ENCODE measurements around the gene DND1. TPM values are rescaled to one million over a fixed set of nuclear protein-coding genes. Genes with fewer than 3 reads are reported as not detected.
A peak's percentile ranks its signal among the peaks of the same experiment; 100 is the strongest.
"Not testable (repeated sequence)": the region's sequence is repeated elsewhere in the genome, so short reads cannot be mapped to it uniquely, and the experiment has no call there.

The DND1 gene
- total RNA-seq, 1 donor from 2014 or later = 1.7 TPM

- Histone ChIP-seq H2AFZ (ENCODE audit: low read depth, low read length) (no peak overlapping the region), H3K27ac (ENCODE audit: low read depth, low read length) (no peak overlapping the region), H3K9ac (ENCODE audit: low read length) (no peak overlapping the region), H4K20me1 (ENCODE audit: insufficient read depth, low read length) (peaks cover 21% of the 10 kb centered on the region), H3K4me1 (ENCODE audit: insufficient read depth, low read length) (no peaks in the 10 kb centered on the region), H3K4me3 (ENCODE audit: insufficient read depth, low read depth, low read length) (no peak overlapping the region), H3K4me2 (ENCODE audit: low read length) (no peak overlapping the region), H3K27me3 (ENCODE audit: insufficient read depth, low read length) (no peaks in the 10 kb centered on the region), H3K79me2 (ENCODE audit: insufficient read depth, low read length) (peaks cover 2% of the 10 kb centered on the region), H3K9me3 (ENCODE audit: insufficient read depth, low read depth, low read length) (no peaks in the 10 kb centered on the region), H3K36me3 (ENCODE audit: insufficient read depth, low read length) (peaks cover 46% of the 10 kb centered on the region)
- H3K9me3 Mint-ChIP-seq (ENCODE audit: unreplicated experiment) = no peaks in the 10 kb centered on the region
- H3K4me3 Mint-ChIP-seq (ENCODE audit: unreplicated experiment) = no peak overlapping the region
- no peak for DNase-seq (ENCODE audit: low read depth)
- peaks cover 32% of the 10 kb centered on the region for H3K36me3 Mint-ChIP-seq (ENCODE audit: low read depth, unreplicated experiment)
- H3K27ac Mint-ChIP-seq (ENCODE audit: unreplicated experiment) = no peak overlapping the region
- no peak for TF ChIP-seq EZH2 (IDR thresholded peaks at IDR 0.05; ENCODE audit: insufficient read depth, low read length)
- no peak for TF ChIP-seq CTCF (IDR thresholded peaks at IDR 0.05; ENCODE audit: insufficient read depth, low read depth, low read length)
- H3K27me3 Mint-ChIP-seq (ENCODE audit: low read depth, unreplicated experiment) = no peaks in the 10 kb centered on the region
- H3K4me1 Mint-ChIP-seq (ENCODE audit: low read depth, unreplicated experiment) = no peaks in the 10 kb centered on the region
- no peak for FAIRE-seq
Observed at GRCh38 chr5:140674211-140674610, 835 bp upstream of the DND1 start.

- Histone ChIP-seq H3K79me2 (ENCODE audit: insufficient read depth, low read length) (peaks cover 18% of the 10 kb centered on the region), H3K9me3 (ENCODE audit: insufficient read depth, low read depth, low read length) (no peaks in the 10 kb centered on the region), H4K20me1 (ENCODE audit: insufficient read depth, low read length) (peaks cover 30% of the 10 kb centered on the region), H3K36me3 (ENCODE audit: insufficient read depth, low read length) (peaks cover 45% of the 10 kb centered on the region), H3K9ac (ENCODE audit: low read length) (no peak overlapping the region), H2AFZ (ENCODE audit: low read depth, low read length) (no peak overlapping the region), H3K27me3 (ENCODE audit: insufficient read depth, low read length) (no peaks in the 10 kb centered on the region), H3K4me2 (ENCODE audit: low read length) (peak overlapping the region; percentile 5), H3K4me3 (ENCODE audit: insufficient read depth, low read depth, low read length) (no peak overlapping the region), H3K27ac (ENCODE audit: low read depth, low read length) (no peak overlapping the region), H3K4me1 (ENCODE audit: insufficient read depth, low read length) (no peaks in the 10 kb centered on the region)
- Mint-ChIP-seq H3K36me3 (ENCODE audit: low read depth, unreplicated experiment) (peaks cover 29% of the 10 kb centered on the region), H3K27me3 (ENCODE audit: low read depth, unreplicated experiment) (no peaks in the 10 kb centered on the region), H3K9me3 (ENCODE audit: unreplicated experiment) (no peaks in the 10 kb centered on the region), H3K27ac (ENCODE audit: unreplicated experiment) (no peak overlapping the region), H3K4me3 (ENCODE audit: unreplicated experiment) (no peak overlapping the region), H3K4me1 (ENCODE audit: low read depth, unreplicated experiment) (peaks cover 2% of the 10 kb centered on the region)
- DNase-seq (ENCODE audit: low read depth) (no peak), FAIRE-seq (no peak)
- TF ChIP-seq CTCF (IDR thresholded peaks at IDR 0.05; ENCODE audit: insufficient read depth, low read depth, low read length) = no peak
- TF ChIP-seq EZH2 (IDR thresholded peaks at IDR 0.05; ENCODE audit: insufficient read depth, low read length) = no peak
Observed at GRCh38 chr5:140672455-140673186, 755 bp downstream of the DND1 start.

- Histone ChIP-seq H3K27me3 (ENCODE audit: insufficient read depth, low read length) (no peaks in the 10 kb centered on the region), H3K4me3 (ENCODE audit: insufficient read depth, low read depth, low read length) (no peak overlapping the region), H3K9ac (ENCODE audit: low read length) (no peak overlapping the region), H3K9me3 (ENCODE audit: insufficient read depth, low read depth, low read length) (no peaks in the 10 kb centered on the region), H4K20me1 (ENCODE audit: insufficient read depth, low read length) (peaks cover 40% of the 10 kb centered on the region), H3K36me3 (ENCODE audit: insufficient read depth, low read length) (peaks cover 35% of the 10 kb centered on the region), H3K79me2 (ENCODE audit: insufficient read depth, low read length) (peaks cover 28% of the 10 kb centered on the region), H3K4me1 (ENCODE audit: insufficient read depth, low read length) (no peaks in the 10 kb centered on the region), H2AFZ (ENCODE audit: low read depth, low read length) (no peak overlapping the region), H3K4me2 (ENCODE audit: low read length) (no peak overlapping the region), H3K27ac (ENCODE audit: low read depth, low read length) (no peak overlapping the region)
- Mint-ChIP-seq H3K9me3 (ENCODE audit: unreplicated experiment) (no peaks in the 10 kb centered on the region), H3K4me3 (ENCODE audit: unreplicated experiment) (no peak overlapping the region), H3K4me1 (ENCODE audit: low read depth, unreplicated experiment) (peaks cover 10% of the 10 kb centered on the region), H3K27ac (ENCODE audit: unreplicated experiment) (no peak overlapping the region), H3K36me3 (ENCODE audit: low read depth, unreplicated experiment) (peaks cover 29% of the 10 kb centered on the region), H3K27me3 (ENCODE audit: low read depth, unreplicated experiment) (no peaks in the 10 kb centered on the region)
- no peak for DNase-seq (ENCODE audit: low read depth)
- TF ChIP-seq EZH2 (IDR thresholded peaks at IDR 0.05; ENCODE audit: insufficient read depth, low read length) = no peak
- no peak for TF ChIP-seq CTCF (IDR thresholded peaks at IDR 0.05; ENCODE audit: insufficient read depth, low read depth, low read length)
- FAIRE-seq = no peak
Observed at GRCh38 chr5:140671472-140672125, 1.8 kb downstream of the DND1 start.

- H3K4me2 ChIP-seq (ENCODE audit: low read length); H3K4me3 ChIP-seq (ENCODE audit: insufficient read depth, low read depth, low read length); DNase-seq (ENCODE audit: low read depth); H2AFZ ChIP-seq (ENCODE audit: low read depth, low read length); H3K4me3 Mint-ChIP-seq (ENCODE audit: unreplicated experiment); FAIRE-seq; H3K27ac ChIP-seq (ENCODE audit: low read depth, low read length); H3K9ac ChIP-seq (ENCODE audit: low read length); H3K27ac Mint-ChIP-seq (ENCODE audit: unreplicated experiment); H3K9me3 ChIP-seq (ENCODE audit: insufficient read depth, low read depth, low read length); H3K27me3 Mint-ChIP-seq (ENCODE audit: low read depth, unreplicated experiment); H3K4me1 ChIP-seq (ENCODE audit: insufficient read depth, low read length); H3K9me3 Mint-ChIP-seq (ENCODE audit: unreplicated experiment); H3K27me3 ChIP-seq (ENCODE audit: insufficient read depth, low read length): not testable (repeated sequence)
- Histone ChIP-seq H3K36me3 (ENCODE audit: insufficient read depth, low read length) (peaks cover 30% of the 10 kb centered on the region), H3K79me2 (ENCODE audit: insufficient read depth, low read length) (peaks cover 33% of the 10 kb centered on the region), H4K20me1 (ENCODE audit: insufficient read depth, low read length) (peaks cover 43% of the 10 kb centered on the region)
- H3K36me3 Mint-ChIP-seq (ENCODE audit: low read depth, unreplicated experiment) = peaks cover 29% of the 10 kb centered on the region
- H3K4me1 Mint-ChIP-seq (ENCODE audit: low read depth, unreplicated experiment) = peaks cover 14% of the 10 kb centered on the region
Observed at GRCh38 chr5:140671035-140671434, 2.3 kb downstream of the DND1 start.
